DMS53 (cell line): ENCODE data around the gene CCN5.

Source experiments
- DNase-seq: peaks from one replicate; lab custom pipeline; 2025; lab: John Stamatoyannopoulos, UW

CCN5 gene

GRCh38 chr20:44737116-44737515 is 21.9 kb downstream of the CCN5 start:
- DNase-seq, result no peak

- DNase-seq, result peak; percentile 94
Observed at GRCh38 chr20:44738813-44739477, 23.8 kb downstream of the CCN5 start.

- no peak for DNase-seq
Observed at GRCh38 chr20:44739942-44740341, 24.8 kb downstream of the CCN5 start.

GRCh38 chr20:44742304-44743079 is 27.3 kb downstream of the CCN5 start:
- no peak for DNase-seq

GRCh38 chr20:44743080-44743701 is 28.0 kb downstream of the CCN5 start:
- DNase-seq, result no peak

- no peak for DNase-seq
Observed at GRCh38 chr20:44743916-44744655, 28.9 kb downstream of the CCN5 start.

- DNase-seq, result peak; percentile 26
Observed at GRCh38 chr20:44745122-44745597, 30.0 kb downstream of the CCN5 start.

- peak; percentile 74 for DNase-seq
Observed at GRCh38 chr20:44745598-44746366, 30.6 kb downstream of the CCN5 start, which contains the start of gene KCNK15. TSS of gene KCNK15 (plus strand) at chr20:44745865. CDS start at chr20:44745911, 46 bp downstream.

GRCh38 chr20:44746367-44747165 is 31.4 kb downstream of the CCN5 start:
- peak; percentile 92 for DNase-seq

GRCh38 chr20:44747166-44748004 is 32.2 kb downstream of the CCN5 start:
- DNase-seq, result peak; percentile 96

- peak; percentile 62 for DNase-seq
Observed at GRCh38 chr20:44748005-44748370, 32.8 kb downstream of the CCN5 start.

- no peak for DNase-seq
Observed at GRCh38 chr20:44750081-44750805, 35.1 kb downstream of the CCN5 start.

- DNase-seq, result no peak
Observed at GRCh38 chr20:44752099-44752931, 37.1 kb downstream of the CCN5 start.

- no peak for DNase-seq
Observed at GRCh38 chr20:44754554-44754953, 39.4 kb downstream of the CCN5 start.

GRCh38 chr20:44756011-44756688 is 41.0 kb downstream of the CCN5 start:
- no peak for DNase-seq

GRCh38 chr20:44756956-44757355 is 41.8 kb downstream of the CCN5 start:
- DNase-seq, result no peak
